Measurements from ENCODE around the gene CD200R1.

CD200R1 gene

GRCh38 chr3:112976953-112977352 is 2.0 kb upstream of the CD200R1 start:
- Histone ChIP-seq H3K4me3 (ENCODE audit: low read length) (no peak overlapping the region), H4K20me1 (ENCODE audit: control insufficient read depth, insufficient read depth, low read depth, low read length) (no peaks in the 10 kb centered on the region), H3K4me1 (ENCODE audit: control insufficient read depth, low read length) (peaks cover 31% of the 10 kb centered on the region), H3K9me3 (ENCODE audit: control insufficient read depth, insufficient read depth, low read length) (no peaks in the 10 kb centered on the region), H3F3A (ENCODE audit: control insufficient read depth, insufficient read depth) (no peaks in the 10 kb centered on the region), H3K36me3 (ENCODE audit: control insufficient read depth, low read length) (no peaks in the 10 kb centered on the region), H3K27me3 (ENCODE audit: control insufficient read depth, low read length) (no peaks in the 10 kb centered on the region), H3K27ac (ENCODE audit: low read depth, low read length) (no peak overlapping the region), H3K79me2 (ENCODE audit: control insufficient read depth, low read length) (no peaks in the 10 kb centered on the region), H3K4me2 (ENCODE audit: low read length) (0 out of 2 replicates have a peak overlapping the region, but pooled peaks have one; percentile 20), H3K9me2 (replicated peaks; ENCODE audit: control insufficient read depth, low read length) (no peaks in the 10 kb centered on the region)
- no peak for TF ChIP-seq CTCF (IDR thresholded peaks at IDR 0.05; ENCODE audit: low read depth, low read length, poor library complexity, severe bottlenecking)
- no peak for TF ChIP-seq EZH2phosphoT487 (IDR thresholded peaks at IDR 0.05; ENCODE audit: borderline replicate concordance, low read length)

- peaks cover 31% of the 10 kb centered on the region for H3K4me1 ChIP-seq (ENCODE audit: control insufficient read depth, low read length)
- H3K27ac ChIP-seq (ENCODE audit: low read depth, low read length) = no peak overlapping the region
Measured at GRCh38 chr3:112976001-112976400, 1.1 kb upstream of the CD200R1 start.

GRCh38 chr3:112974178-112974517 is 755 bp downstream of the CD200R1 start:
- Histone ChIP-seq H3K9me3 (ENCODE audit: control insufficient read depth, insufficient read depth, low read length) (no peaks in the 10 kb centered on the region), H4K20me1 (ENCODE audit: control insufficient read depth, insufficient read depth, low read depth, low read length) (no peaks in the 10 kb centered on the region), H3K4me2 (ENCODE audit: low read length) (no peak overlapping the region; the same call in 1 of the 2 replicates), H3K27me3 (ENCODE audit: control insufficient read depth, low read length) (no peaks in the 10 kb centered on the region), H3K36me3 (ENCODE audit: control insufficient read depth, low read length) (no peaks in the 10 kb centered on the region), H3K4me1 (ENCODE audit: control insufficient read depth, low read length) (peaks cover 30% of the 10 kb centered on the region), H3K9me2 (replicated peaks; ENCODE audit: control insufficient read depth, low read length) (no peaks in the 10 kb centered on the region), H3K27ac (ENCODE audit: low read depth, low read length) (no peak overlapping the region), H3K4me3 (ENCODE audit: low read length) (no peak overlapping the region), H3F3A (ENCODE audit: control insufficient read depth, insufficient read depth) (no peaks in the 10 kb centered on the region), H3K79me2 (ENCODE audit: control insufficient read depth, low read length) (no peaks in the 10 kb centered on the region)
- TF ChIP-seq EZH2phosphoT487 (IDR thresholded peaks at IDR 0.05; ENCODE audit: borderline replicate concordance, low read length) (no peak), CTCF (IDR thresholded peaks at IDR 0.05; ENCODE audit: low read depth, low read length, poor library complexity, severe bottlenecking) (no peak)

More at GRCh38 chr3:112976001-112976400, 1.1 kb upstream of the CD200R1 start:
- H3K27me3 ChIP-seq (ENCODE audit: control insufficient read depth, low read length) = no peaks in the 10 kb centered on the region
- H3F3A ChIP-seq (ENCODE audit: control insufficient read depth, insufficient read depth) = no peaks in the 10 kb centered on the region
- H4K20me1 ChIP-seq (ENCODE audit: control insufficient read depth, insufficient read depth, low read depth, low read length) = no peaks in the 10 kb centered on the region
- no peaks in the 10 kb centered on the region for H3K79me2 ChIP-seq (ENCODE audit: control insufficient read depth, low read length)
- no peaks in the 10 kb centered on the region for H3K36me3 ChIP-seq (ENCODE audit: control insufficient read depth, low read length)
- TF ChIP-seq CTCF (IDR thresholded peaks at IDR 0.05; ENCODE audit: low read depth, low read length, poor library complexity, severe bottlenecking) (no peak), EZH2phosphoT487 (IDR thresholded peaks at IDR 0.05; ENCODE audit: borderline replicate concordance, low read length) (no peak)
- no peaks in the 10 kb centered on the region for H3K9me2 ChIP-seq (replicated peaks; ENCODE audit: control insufficient read depth, low read length)
- H3K4me3 ChIP-seq (ENCODE audit: low read length) = no peak overlapping the region
- 0 out of 2 replicates have a peak overlapping the region, but pooled peaks have one; percentile 27 for H3K4me2 ChIP-seq (ENCODE audit: low read length)
- no peaks in the 10 kb centered on the region for H3K9me3 ChIP-seq (ENCODE audit: control insufficient read depth, insufficient read depth, low read length)

Measured in DOHH2 (cell line).